Adrenal gland (tissue), 5 donors: ENCODE measurements around the gene THBD.

ENCODE experiments used
- POLR2A ChIP-seq, 2 donors: fragments of 450-650 bp; IDR thresholded peaks; one replicate each; pipeline ENCODE4 v1.6.1; 2017; ENCODE audit warnings: antibody characterized with exemption in 2 of 2, mild to moderate bottlenecking in 2 of 2, moderate library complexity in 1 of 2
- TF ChIP-seq, protein P1 (sequence below), 6 experiments: fragments of 450-650 bp in 4 of 6; fragments of 200-600 bp in 2 of 6; sonication (generic) in 1 of 6; IDR thresholded peaks; 1 replicate in 5 of 6; 2 replicates in 1 of 6; pipeline versions ENCODE4 v1.5.1 to v1.8.0; 2016 to 2021; ENCODE audit warnings: antibody characterized with exemption in 6 of 6, mild to moderate bottlenecking in 2 of 6, moderate library complexity in 1 of 6
- donor health status: DM: no; HTN: no; CAD: no.

DNA sequence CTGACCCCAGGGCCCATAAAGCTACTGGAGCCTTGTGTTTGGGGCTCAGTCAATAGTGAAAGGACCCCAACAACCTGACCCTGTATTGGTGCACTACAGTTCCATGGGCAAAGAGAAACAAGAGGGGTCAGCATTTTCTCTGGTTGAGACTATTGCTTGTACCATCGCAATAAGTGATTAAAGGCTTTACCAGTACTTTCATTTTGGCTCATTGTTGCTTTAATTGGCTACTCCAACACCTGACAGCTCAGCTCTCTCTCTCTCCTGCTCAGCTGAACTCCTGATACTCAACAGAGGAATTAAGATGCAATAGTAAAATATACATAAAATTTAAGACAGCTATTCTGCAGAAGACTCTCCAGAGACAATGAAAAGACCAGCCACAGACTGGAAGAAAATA, 18.8 kb upstream of the THBD start:
- TF ChIP-seq POLR2A (IDR thresholded peaks at IDR 0.05): no peak
- TF ChIP-seq, protein P1, sequence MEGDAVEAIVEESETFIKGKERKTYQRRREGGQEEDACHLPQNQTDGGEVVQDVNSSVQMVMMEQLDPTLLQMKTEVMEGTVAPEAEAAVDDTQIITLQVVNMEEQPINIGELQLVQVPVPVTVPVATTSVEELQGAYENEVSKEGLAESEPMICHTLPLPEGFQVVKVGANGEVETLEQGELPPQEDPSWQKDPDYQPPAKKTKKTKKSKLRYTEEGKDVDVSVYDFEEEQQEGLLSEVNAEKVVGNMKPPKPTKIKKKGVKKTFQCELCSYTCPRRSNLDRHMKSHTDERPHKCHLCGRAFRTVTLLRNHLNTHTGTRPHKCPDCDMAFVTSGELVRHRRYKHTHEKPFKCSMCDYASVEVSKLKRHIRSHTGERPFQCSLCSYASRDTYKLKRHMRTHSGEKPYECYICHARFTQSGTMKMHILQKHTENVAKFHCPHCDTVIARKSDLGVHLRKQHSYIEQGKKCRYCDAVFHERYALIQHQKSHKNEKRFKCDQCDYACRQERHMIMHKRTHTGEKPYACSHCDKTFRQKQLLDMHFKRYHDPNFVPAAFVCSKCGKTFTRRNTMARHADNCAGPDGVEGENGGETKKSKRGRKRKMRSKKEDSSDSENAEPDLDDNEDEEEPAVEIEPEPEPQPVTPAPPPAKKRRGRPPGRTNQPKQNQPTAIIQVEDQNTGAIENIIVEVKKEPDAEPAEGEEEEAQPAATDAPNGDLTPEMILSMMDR (IDR thresholded peaks at IDR 0.05): no peak
